ENCODE results near the gene TRIP12.

- TF ChIP-seq CTCF (IDR thresholded peaks at IDR 0.05; ENCODE audit: insufficient read depth, low read length, poor library complexity, severe bottlenecking) = no peak
- TF ChIP-seq EZH2phosphoT487 (conservative IDR thresholded peaks at IDR 0.05; ENCODE audit: low read length) = no peak
Observed at GRCh38 chr2:229920011-229920641, 1.7 kb downstream of the TRIP12 start.
